K562 (cell line): ENCODE measurements around the gene GOLGA2. TPM values are rescaled to one million over a fixed set of nuclear protein-coding genes. Genes with fewer than 3 reads are reported as not detected.

Source experiments
- ARID1B ChIP-seq: fragments of 450-650 bp; IDR thresholded peaks from 2 replicates; pipeline ENCODE4 v1.6.1; 2016; ENCODE audit warnings: antibody characterized with exemption, mild to moderate bottlenecking, inconsistent platforms
- BRD4 ChIP-seq: fragments of 200-600 bp; sonication (generic); IDR thresholded peaks from 2 replicates; pipeline ENCODE4 v1.6.1; 2017; ENCODE audit warnings: inconsistent platforms
- BRF1 ChIP-seq: IDR thresholded peaks from 3 replicates; pipeline ENCODE4 v1.6.1; 2011; ENCODE audit warnings: borderline replicate concordance, mild to moderate bottlenecking; ENCODE audit not compliant: insufficient read length; ENCODE audit errors: extremely low read depth
- CEBPG ChIP-seq, 3 experiments: fragments of 200-800 bp in 1 of 3; sonication (Bioruptor generic) in 1 of 3; sonication (generic) in 1 of 3; formaldehyde crosslinking in 1 of 3; IDR thresholded peaks in 2 of 3; conservative IDR thresholded peaks in 1 of 3; 2 replicates each; pipeline versions ENCODE4 v1.6.1 to v1.8.0; 2016 to 2022; ENCODE audit warnings: missing compliant biosample characterization in 2 of 3, missing genetic modification characterization in 2 of 3, mild to moderate bottlenecking in 1 of 3, missing genetic modification reagents in 1 of 3
- DEAF1 ChIP-seq: fragments of 450-650 bp; formaldehyde crosslinking; IDR thresholded peaks from 2 replicates; pipeline ENCODE4 v1.4.0; 2020; ENCODE audit warnings: mild to moderate bottlenecking, moderate library complexity
- ELF4 ChIP-seq: fragments of 450-650 bp; formaldehyde crosslinking; IDR thresholded peaks from 2 replicates; pipeline ENCODE4 v1.4.0; 2022; ENCODE audit warnings: missing genetic modification characterization
- ILK ChIP-seq: fragments of 450-650 bp; IDR thresholded peaks from 2 replicates; pipeline ENCODE4 v1.6.1; 2016; ENCODE audit warnings: missing genetic modification characterization, low read depth, mild to moderate bottlenecking, missing compliant biosample characterization, moderate library complexity, borderline replicate concordance
- MTF1 ChIP-seq: fragments of 250-450 bp; sonication (Bioruptor Pico); IDR thresholded peaks from 2 replicates; pipeline ENCODE4 v1.9.0; 2021; ENCODE audit warnings: moderate library complexity, mild to moderate bottlenecking, inconsistent platforms, borderline replicate concordance
- NFATC3 ChIP-seq: fragments of 450-650 bp; IDR thresholded peaks from 2 replicates; pipeline ENCODE4 v1.6.1; 2017; ENCODE audit warnings: mild to moderate bottlenecking
- NFXL1 ChIP-seq: fragments of 450-650 bp; formaldehyde crosslinking; IDR thresholded peaks from 2 replicates; pipeline ENCODE4 v1.4.0; 2021; ENCODE audit warnings: mild to moderate bottlenecking
- OTX1 ChIP-seq: fragments of 450-650 bp; formaldehyde crosslinking; IDR thresholded peaks from 2 replicates; pipeline ENCODE4 v1.4.0; 2022; ENCODE audit warnings: mild to moderate bottlenecking
- POLR3A ChIP-seq: IDR thresholded peaks from 2 replicates; pipeline ENCODE4 v1.6.1; 2011; ENCODE audit warnings: borderline replicate concordance, mild to moderate bottlenecking, moderate library complexity; ENCODE audit not compliant: insufficient read length, insufficient read depth; ENCODE audit errors: extremely low read depth
- SMARCC2 ChIP-seq: fragments of 450-650 bp; IDR thresholded peaks from 2 replicates; pipeline ENCODE4 v1.6.1; 2017; ENCODE audit warnings: antibody characterized with exemption, moderate library complexity, mild to moderate bottlenecking, low read depth
- TAL1 ChIP-seq: fragments of 450-650 bp; IDR thresholded peaks from 2 replicates; pipeline ENCODE4 v1.6.1; 2016; ENCODE audit warnings: mild to moderate bottlenecking
- ZBTB5 ChIP-seq: fragments of 450-650 bp; IDR thresholded peaks from 2 replicates; pipeline ENCODE4 v1.6.1; 2017; ENCODE audit warnings: antibody characterized with exemption
- ZNF609 ChIP-seq: sonication (generic); formaldehyde crosslinking; IDR thresholded peaks from 2 replicates; pipeline ENCODE4 v1.8.1; 2023; ENCODE audit warnings: missing genetic modification reagents, mild to moderate bottlenecking, borderline replicate concordance
- ZNF76 ChIP-seq: fragments of 250-450 bp; sonication (Bioruptor Pico); IDR thresholded peaks from 2 replicates; pipeline ENCODE4 v1.4.0; 2020; ENCODE audit warnings: mild to moderate bottlenecking, moderate library complexity, borderline replicate concordance
- ZNF830 ChIP-seq: fragments of 250-450 bp; sonication (Bioruptor Pico); IDR thresholded peaks from 2 replicates; pipeline ENCODE4 v1.5.0; 2021; ENCODE audit warnings: mild to moderate bottlenecking
- ZSCAN29 ChIP-seq: fragments of 450-650 bp; IDR thresholded peaks from 2 replicates; pipeline ENCODE4 v1.6.1; 2017
- polyA plus RNA-seq, 8 experiments: library from polyadenylated mRNA; depleted of rRNA in 4 of 8; stranded (reverse) in 5 of 8; unstranded in 3 of 8; fragments of >200 nt; fragmentation: Nextera tagmentation in 2 of 8; fragmentation: Illumina TruSeq in 1 of 8; extraction: Ambion mirVana in 2 of 8; extraction: Trizol in 1 of 8; gene quantifications; 2 replicates each; pipeline versions ENCODE4 v1.2.1 to v1.2.3, GENCODE V29; 2011 to 2014; ENCODE audit warnings: inconsistent platforms in 1 of 8, missing spikeins in 1 of 8
- total RNA-seq, 7 experiments: library from RNA; depleted of rRNA in 6 of 7; stranded (reverse); fragments of >200 nt in 6 of 7; fragmentation: Illumina TruSeq in 2 of 7; extraction: Trizol in 2 of 7; gene quantifications; 2 replicates each; pipeline versions ENCODE4 v1.2.1 to v1.2.3, GENCODE V29; 2011 to 2021; ENCODE audit warnings: low replicate concordance in 1 of 7

The GOLGA2 gene
- total and polyA plus RNA-seq, 9 of the 15 experiments (the other 6 are each of a cell fraction or from before 2014, with no cell fraction given): 15.7 to 138 (median 76.0) TPM

GRCh38 chr9:128254855-128255759 lies 20.7 kb downstream of the GOLGA2 start (continued):
- TF ChIP-seq OTX1 (CRISPR knock-in tag) (0 out of 2 replicates have a peak, but pooled peaks have one; percentile 9), ZNF609 (CRISPR knock-in tag) (no peak), ZSCAN29 (no peak), CEBPG (CRISPR knock-in tag; IDR thresholded peaks at IDR 0.05) (no peak), CEBPG (tag; conservative IDR thresholded peaks at IDR 0.05 in 1 of 2, IDR thresholded peaks at IDR 0.05 in 1 of 2) (no peak), NFATC3 (no peak), POLR3A (no peak), MTF1 (CRISPR knock-in tag) (no peak), ZNF76 (CRISPR knock-in tag) (no peak), DEAF1 (CRISPR knock-in tag) (peak; percentile 50), ARID1B (no peak), TAL1 (no peak), ELF4 (peak; percentile 59; the same call in 1 of the 2 replicates), ZNF830 (CRISPR knock-in tag) (no peak), ILK (tag) (no peak), ZBTB5 (no peak), BRF1 (no peak), NFXL1 (CRISPR knock-in tag) (0 out of 2 replicates have a peak, but pooled peaks have one; percentile 6), SMARCC2 (no peak), BRD4 (no peak)
